Measurements from ENCODE around the gene GLB1L3.

DNA sequence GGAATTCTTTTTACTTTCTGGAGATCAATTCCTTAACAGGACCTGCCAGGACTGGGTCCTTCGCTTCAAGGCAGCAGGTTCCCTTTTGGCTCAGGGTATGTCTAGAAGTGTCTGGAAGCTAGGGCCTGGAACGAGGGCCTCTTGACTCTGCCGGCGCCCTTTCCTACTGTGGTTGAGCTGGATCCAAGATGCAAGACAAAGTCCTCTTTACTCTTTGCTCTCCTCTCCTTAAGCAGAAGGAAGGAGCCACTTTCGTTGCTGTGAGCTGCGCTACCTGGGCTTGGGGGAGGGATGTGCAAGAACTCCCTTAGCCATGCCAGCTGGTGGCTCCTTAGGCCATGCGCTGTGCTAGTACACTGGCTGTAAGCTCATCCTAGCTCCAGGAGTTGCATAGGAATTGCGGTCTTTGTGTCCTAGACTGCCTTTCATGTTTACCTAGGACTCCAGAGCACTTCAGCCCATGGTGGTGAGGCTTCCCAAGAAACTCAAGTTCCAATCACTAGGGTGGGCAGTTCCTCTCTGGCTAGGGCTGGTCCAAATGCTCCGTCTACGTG lies 73.7 kb downstream of the GLB1L3 start:
- TF ChIP-seq TAF1 (IDR thresholded peaks at IDR 0.05; ENCODE audit: low read depth) (no peak), EP300 (IDR thresholded peaks at IDR 0.05; ENCODE audit: borderline replicate concordance) (no peak), MAX (IDR thresholded peaks at IDR 0.05) (no peak), RAD21 (IDR thresholded peaks at IDR 0.05; ENCODE audit: low read depth) (no peak), YY1 (IDR thresholded peaks at IDR 0.05; ENCODE audit: low read depth) (no peak)
- TF ChIP-seq, protein P1, sequence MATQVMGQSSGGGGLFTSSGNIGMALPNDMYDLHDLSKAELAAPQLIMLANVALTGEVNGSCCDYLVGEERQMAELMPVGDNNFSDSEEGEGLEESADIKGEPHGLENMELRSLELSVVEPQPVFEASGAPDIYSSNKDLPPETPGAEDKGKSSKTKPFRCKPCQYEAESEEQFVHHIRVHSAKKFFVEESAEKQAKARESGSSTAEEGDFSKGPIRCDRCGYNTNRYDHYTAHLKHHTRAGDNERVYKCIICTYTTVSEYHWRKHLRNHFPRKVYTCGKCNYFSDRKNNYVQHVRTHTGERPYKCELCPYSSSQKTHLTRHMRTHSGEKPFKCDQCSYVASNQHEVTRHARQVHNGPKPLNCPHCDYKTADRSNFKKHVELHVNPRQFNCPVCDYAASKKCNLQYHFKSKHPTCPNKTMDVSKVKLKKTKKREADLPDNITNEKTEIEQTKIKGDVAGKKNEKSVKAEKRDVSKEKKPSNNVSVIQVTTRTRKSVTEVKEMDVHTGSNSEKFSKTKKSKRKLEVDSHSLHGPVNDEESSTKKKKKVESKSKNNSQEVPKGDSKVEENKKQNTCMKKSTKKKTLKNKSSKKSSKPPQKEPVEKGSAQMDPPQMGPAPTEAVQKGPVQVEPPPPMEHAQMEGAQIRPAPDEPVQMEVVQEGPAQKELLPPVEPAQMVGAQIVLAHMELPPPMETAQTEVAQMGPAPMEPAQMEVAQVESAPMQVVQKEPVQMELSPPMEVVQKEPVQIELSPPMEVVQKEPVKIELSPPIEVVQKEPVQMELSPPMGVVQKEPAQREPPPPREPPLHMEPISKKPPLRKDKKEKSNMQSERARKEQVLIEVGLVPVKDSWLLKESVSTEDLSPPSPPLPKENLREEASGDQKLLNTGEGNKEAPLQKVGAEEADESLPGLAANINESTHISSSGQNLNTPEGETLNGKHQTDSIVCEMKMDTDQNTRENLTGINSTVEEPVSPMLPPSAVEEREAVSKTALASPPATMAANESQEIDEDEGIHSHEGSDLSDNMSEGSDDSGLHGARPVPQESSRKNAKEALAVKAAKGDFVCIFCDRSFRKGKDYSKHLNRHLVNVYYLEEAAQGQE (IDR thresholded peaks at IDR 0.05; ENCODE audit: low read depth): no peak

Data from Ishikawa (cell line).